ENCODE results near the gene ANXA9. TPM values are rescaled to one million over a fixed set of nuclear protein-coding genes. Genes with fewer than 3 reads are reported as not detected.

Gene ANXA9
- total RNA-seq: 10 to 100 TPM; 17.6 to 67.5 (median 45.8) TPM

- Histone ChIP-seq H3K9me3 (no peaks in the 10 kb centered on the region), H3K27me3 (no peaks in the 10 kb centered on the region), H3K36me3 (no peaks in the 10 kb centered on the region), H3K4me3 (no peak within 1 kb of the TSS), H3K27ac (no peak within 1 kb of the TSS), H3K4me1 (peaks cover 42% of the 10 kb centered on the region)
- DNase-seq (ENCODE audit: low spot score in 2 of 2): no peak
- TF ChIP-seq EP300 (IDR thresholded peaks at IDR 0.05): no peak
- no peak for TF ChIP-seq CTCF (IDR thresholded peaks at IDR 0.05)
- TF ChIP-seq POLR2A (IDR thresholded peaks at IDR 0.05): no peak
- no peak for TF ChIP-seq POLR2AphosphoS5 (IDR thresholded peaks at IDR 0.05)
- 61% methylated on average over 9 of the region's 12 CpGs for WGBS
These were observed at the start of gene ANXA9 for GRCh38 chr1:150981805-150982712. Gene ANXA9, plus strand, starts transcription at chr1:150982292. Its CDS starts 814 bp downstream, at chr1:150983106.

- peaks cover 100% of the 10 kb centered on the region for H3K36me3 ChIP-seq
- DNase-seq (ENCODE audit: low spot score in 2 of 2): peak in 1 of 2 donors; percentile 24
- 86% methylated on average over 5 of the region's 5 CpGs for WGBS
- no peak for TF ChIP-seq POLR2A (IDR thresholded peaks at IDR 0.05)
- TF ChIP-seq CTCF (IDR thresholded peaks at IDR 0.05): no peak
- TF ChIP-seq POLR2AphosphoS5 (IDR thresholded peaks at IDR 0.05): no peak
- no peaks in the 10 kb centered on the region for H3K4me1 ChIP-seq
- H3K27ac ChIP-seq: no peak overlapping the region
- no peak overlapping the region for H3K4me3 ChIP-seq
- H3K9me3 ChIP-seq: no peaks in the 10 kb centered on the region
- H3K27me3 ChIP-seq: no peaks in the 10 kb centered on the region
These were observed 37.2 kb upstream of the ANXA9 start for GRCh38 chr1:150944856-150945255.

- no peaks in the 10 kb centered on the region for H3K9me3 ChIP-seq
- H3K4me3 ChIP-seq: no peak overlapping the region
- H3K36me3 ChIP-seq: peaks cover 84% of the 10 kb centered on the region
- no peak for TF ChIP-seq CTCF (IDR thresholded peaks at IDR 0.05)
- TF ChIP-seq EP300 (IDR thresholded peaks at IDR 0.05): no peak
- no peak for TF ChIP-seq POLR2AphosphoS5 (IDR thresholded peaks at IDR 0.05)
- TF ChIP-seq POLR2A (IDR thresholded peaks at IDR 0.05): no peak
- H3K27ac ChIP-seq: no peak overlapping the region
- no peak for DNase-seq (ENCODE audit: low spot score in 2 of 2)
- WGBS: 93% methylated on average over 3 of the region's 3 CpGs
- no peaks in the 10 kb centered on the region for H3K4me1 ChIP-seq
- no peaks in the 10 kb centered on the region for H3K27me3 ChIP-seq
These were observed 27.4 kb upstream of the ANXA9 start for GRCh38 chr1:150954708-150955107.

- Histone ChIP-seq H3K27ac (no peak overlapping the region), H3K4me3 (no peak overlapping the region), H3K4me1 (no peaks in the 10 kb centered on the region), H3K36me3 (peaks cover 84% of the 10 kb centered on the region), H3K27me3 (no peaks in the 10 kb centered on the region), H3K9me3 (no peaks in the 10 kb centered on the region)
- no peak for DNase-seq (ENCODE audit: low spot score in 2 of 2)
- TF ChIP-seq EP300 (IDR thresholded peaks at IDR 0.05) (no peak), POLR2A (IDR thresholded peaks at IDR 0.05) (no peak)
These were observed 26.8 kb upstream of the ANXA9 start for GRCh38 chr1:150955280-150955679.

GRCh38 chr1:150957666-150958065, 24.4 kb upstream of the ANXA9 start:
- Histone ChIP-seq H3K27ac (no peak overlapping the region), H3K27me3 (no peaks in the 10 kb centered on the region), H3K4me1 (no peaks in the 10 kb centered on the region), H3K4me3 (no peak overlapping the region), H3K36me3 (peaks cover 84% of the 10 kb centered on the region), H3K9me3 (no peaks in the 10 kb centered on the region)
- TF ChIP-seq POLR2AphosphoS5 (IDR thresholded peaks at IDR 0.05) (no peak), CTCF (IDR thresholded peaks at IDR 0.05) (no peak), EP300 (IDR thresholded peaks at IDR 0.05) (no peak), POLR2A (IDR thresholded peaks at IDR 0.05) (no peak)
- peak in 1 of 2 donors; percentile 38 for DNase-seq (ENCODE audit: low spot score in 2 of 2)
- 94% methylated on average over 11 of the region's 11 CpGs for WGBS

All from suprapubic skin (tissue), 4 donors.